Endothelial cell of umbilical vein (primary cell): ENCODE results near the gene SLC7A6OS. TPM values are rescaled to one million over a fixed set of nuclear protein-coding genes. Genes with fewer than 3 reads are reported as not detected.

Source experiments
- BruUV-seq: library from RNA; stranded (reverse); fragments of 400-500 nt; replicated peaks from 2 replicates; lab custom pipeline; 2021; lab: Mats Ljungman, UMichigan
- CTCF ChIA-PET: fragments of 300-600, 350-600 bp; sonication (Branson Sonifier 250); formaldehyde crosslinking; loops from one replicate; lab custom pipeline; 2021; ENCODE audit warnings: antibody characterized with exemption, inconsistent platforms; lab: Charles Lee
- POLR2A ChIA-PET: fragments of 300-600, 350-600 bp; sonication (Branson Sonifier 250); formaldehyde crosslinking; loops from one replicate; lab custom pipeline; 2021; ENCODE audit warnings: antibody characterized with exemption, inconsistent platforms; lab: Charles Lee
- DNase-seq: peaks from one replicate; pipeline ENCODE4 v3.0.0-alpha.2; 2011; ENCODE audit warnings: low read depth, low spot score
- FAIRE-seq: peaks from 2 replicates; lab custom pipeline; 2011; peaks lifted over from hg19 to GRCh38; lab: Jason Lieb, UNC
- H2AFZ ChIP-seq: 2 replicates; pipeline ENCODE4 v1.6.0; 2012; ENCODE audit warnings: low read depth, low read length, control low read depth, inconsistent platforms
- H3K27ac ChIP-seq: 2 replicates; pipeline ENCODE4 v1.5.1; 2011; ENCODE audit warnings: low read depth, mild to moderate bottlenecking, control low read depth, low read length, moderate library complexity; ENCODE audit not compliant: insufficient read depth
- H3K27me3 ChIP-seq, 2 experiments: 2 replicates each; pipeline versions ENCODE4 v1.6.0 to v1.6.1; 2011; ENCODE audit warnings: low read length in 2 of 2, mixed read lengths in 1 of 2; ENCODE audit not compliant: control insufficient read depth in 2 of 2, insufficient read depth in 2 of 2
- H3K36me3 ChIP-seq, 2 experiments: 2 replicates in 1 of 2; 3 replicates in 1 of 2; pipeline ENCODE4 v1.5.1; 2011; ENCODE audit warnings: low read length in 2 of 2, mild to moderate bottlenecking in 1 of 2, moderate library complexity in 1 of 2; ENCODE audit not compliant: control insufficient read depth in 2 of 2, insufficient read depth in 2 of 2; ENCODE audit errors: extremely low read depth in 1 of 2
- H3K4me1 ChIP-seq: 3 replicates; pipeline ENCODE4 v1.5.1; 2011; ENCODE audit warnings: mild to moderate bottlenecking, low read length; ENCODE audit not compliant: control insufficient read depth, insufficient read depth; ENCODE audit errors: extremely low read depth
- H3K4me2 ChIP-seq: 2 replicates; pipeline ENCODE4 v1.6.1; 2011; ENCODE audit warnings: low read length, control low read depth, mixed read lengths; ENCODE audit not compliant: insufficient read depth
- H3K4me3 ChIP-seq, 3 experiments: fragments of 200-600 bp in 1 of 3; sonication (generic), shearing (Covaris generic) in 1 of 3; replicated peaks in 1 of 3; 2 replicates each; pipeline ENCODE4 v1.5.1; 2011 to 2016; ENCODE audit warnings: control low read depth in 3 of 3, low read length in 3 of 3, mild to moderate bottlenecking in 2 of 3, inconsistent platforms in 1 of 3, low read depth in 1 of 3, moderate library complexity in 1 of 3; ENCODE audit not compliant: insufficient read depth in 1 of 3
- H3K79me2 ChIP-seq: 2 replicates; pipeline ENCODE4 v1.6.0; 2012; ENCODE audit warnings: low read length, inconsistent platforms; ENCODE audit not compliant: control insufficient read depth, insufficient read depth
- H3K9ac ChIP-seq: replicated peaks from 2 replicates; pipeline ENCODE3; 2011; ENCODE audit warnings: low read length, control low read depth; ENCODE audit not compliant: insufficient read depth; ENCODE audit errors: extremely low read depth
- H3K9me1 ChIP-seq: replicated peaks from 3 replicates; pipeline ENCODE4 v1.6.0; 2011; ENCODE audit warnings: mild to moderate bottlenecking, low read length; ENCODE audit not compliant: control insufficient read depth, insufficient read depth; ENCODE audit errors: extremely low read depth
- H3K9me3 ChIP-seq: replicated peaks from 2 replicates; pipeline ENCODE4 v1.5.1; 2012; ENCODE audit warnings: low read length, inconsistent platforms; ENCODE audit not compliant: control insufficient read depth, insufficient read depth
- H4K20me1 ChIP-seq: replicated peaks from 2 replicates; pipeline ENCODE3; 2011; ENCODE audit warnings: mild to moderate bottlenecking, low read length; ENCODE audit not compliant: control insufficient read depth, insufficient read depth; ENCODE audit errors: extremely low read depth
- EZH2 ChIP-seq: IDR thresholded peaks from 2 replicates; pipeline ENCODE4 v1.6.1; 2012; ENCODE audit warnings: borderline replicate concordance, low read depth, mild to moderate bottlenecking, moderate library complexity, low read length, inconsistent platforms; ENCODE audit not compliant: severe bottlenecking
- FOS ChIP-seq: IDR thresholded peaks from 2 replicates; pipeline ENCODE4 v1.6.1; 2011; ENCODE audit warnings: mild to moderate bottlenecking, low read length, moderate library complexity, borderline replicate concordance; ENCODE audit not compliant: insufficient read depth
- GATA2 ChIP-seq: IDR thresholded peaks from 2 replicates; pipeline ENCODE4 v1.7.0; 2011; ENCODE audit warnings: low read depth, mild to moderate bottlenecking, moderate library complexity, mixed read lengths, low read length; ENCODE audit not compliant: insufficient read length, insufficient read depth
- POLR2A ChIP-seq: IDR thresholded peaks from 2 replicates; pipeline ENCODE4 v1.6.1; 2012; ENCODE audit warnings: low read depth, mild to moderate bottlenecking, control low read depth, low read length
- POLR2AphosphoS5 ChIP-seq: IDR thresholded peaks from 2 replicates; pipeline ENCODE4 v1.6.1; 2012; ENCODE audit warnings: low read depth, mild to moderate bottlenecking, control low read depth, low read length, moderate library complexity; ENCODE audit not compliant: insufficient read depth
- dilution Hi-C: fragments of 300-500 bp; cut with MboI; formaldehyde crosslinking; loops from one replicate; pipeline ENCODE4 v1.15.0; 2019; ENCODE audit warnings: low sequenced_read_pairs; ENCODE audit not compliant: extremely low pct_ligation_motif_present
- intact Hi-C: fragments of 100-400 bp; cut with micrococcal nuclease; formaldehyde crosslinking; loops from one replicate; pipeline ENCODE4 v1.10.0; 2022
- polyA plus RNA-seq, 4 experiments: library from polyadenylated mRNA; depleted of rRNA in 3 of 4; stranded (reverse) in 3 of 4; unstranded in 1 of 4; fragments of >200 nt; gene quantifications; 2 replicates each; pipeline versions ENCODE4 v1.2.1 to v1.2.3, GENCODE V29; 2011 to 2012; ENCODE audit warnings: missing spikeins in 1 of 4
- total RNA-seq: library from RNA; stranded (reverse); gene quantifications from 2 replicates; pipeline ENCODE4 v1.2.3, GENCODE V29; 2021
- TF ChIP-seq, protein P1 (sequence below), 2 donors: IDR thresholded peaks; 1 replicate in 1 of 2; 2 replicates in 1 of 2; pipeline ENCODE4 v1.5.1; 2011; ENCODE audit warnings: low read length in 2 of 2, mild to moderate bottlenecking in 2 of 2, moderate library complexity in 2 of 2, control low read depth in 1 of 2, inconsistent platforms in 1 of 2, low read depth in 1 of 2; ENCODE audit not compliant: insufficient read depth in 1 of 2; ENCODE audit errors: extremely low read depth in 1 of 2

SLC7A6OS gene
- total and polyA plus RNA-seq, 2 donors (not counting 3 experiments of a cell fraction or from before 2014, with no cell fraction given) = 8.3 to 22.9 TPM

DNA sequence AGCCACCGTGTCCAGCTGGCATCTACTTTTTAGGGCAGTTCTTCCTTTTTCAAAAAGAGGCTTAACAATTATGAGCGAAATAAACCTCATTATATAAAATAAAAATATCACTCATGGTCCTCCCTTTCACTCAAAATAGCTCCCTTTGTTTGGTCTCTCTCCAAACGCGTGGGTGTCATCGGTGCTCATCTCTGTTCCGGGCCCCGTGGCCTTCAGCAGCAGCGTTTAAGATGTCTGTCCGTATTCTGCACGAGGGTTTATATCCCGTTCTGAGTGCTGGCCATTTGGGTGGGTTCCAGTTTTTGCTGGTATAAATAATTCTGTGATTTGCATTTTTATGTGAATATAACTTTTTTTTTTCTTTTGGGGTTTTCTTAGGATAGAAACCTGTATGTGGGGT is 33.5 kb upstream of the SLC7A6OS start:
- FAIRE-seq = no peak
- no peak for DNase-seq
- Histone ChIP-seq H3K4me2 (no peak overlapping the region), H4K20me1 (no peaks in the 10 kb centered on the region), H3K4me1 (no peaks in the 10 kb centered on the region), H3K79me2 (no peaks in the 10 kb centered on the region), H3K27ac (no peak overlapping the region), H3K9me3 (no peaks in the 10 kb centered on the region), H3K9me1 (no peaks in the 10 kb centered on the region), H3K27me3 (no peaks in the 10 kb centered on the region), H3K9ac (no peak overlapping the region), H2AFZ (no peak overlapping the region), H3K36me3 (peaks cover 9 to 48% of the 10 kb centered on the region in 2 experiments), H3K4me3 (no peak overlapping the region)
- dilution Hi-C loops (no loop called here), intact Hi-C loops (no loop called here)
- TF ChIP-seq GATA2 (no peak), POLR2A (no peak), EZH2 (no peak)
- no TSS peak for BruUV-seq
- CTCF ChIA-PET = interaction anchor here (1.4 kb wide), 1 partner anchor 82 kb away, joined by 4 read pairs; no protein-coding TSS in a partner anchor
- POLR2A ChIA-PET = no interaction called here

DNA sequence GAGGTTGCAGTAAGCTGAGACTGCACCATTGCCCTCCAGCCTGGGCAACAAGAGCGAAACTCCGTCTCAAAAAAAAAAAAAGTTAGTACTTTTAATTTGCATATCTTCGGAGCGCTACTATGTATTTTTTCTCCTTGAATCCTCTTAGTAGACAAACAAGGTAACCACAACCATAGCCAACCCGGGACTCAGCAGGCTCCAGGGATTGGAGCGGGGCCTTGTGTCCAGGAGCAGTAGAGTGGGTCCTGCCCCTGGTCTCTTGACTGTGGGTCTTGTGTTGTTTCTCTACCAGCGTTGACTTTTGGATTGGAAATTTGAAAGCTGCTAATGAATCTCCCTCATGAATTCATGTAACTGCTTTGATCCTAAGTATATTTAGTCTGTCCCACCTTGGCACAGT is 32.4 kb upstream of the SLC7A6OS start:
- CTCF ChIA-PET = no interaction called here

More for the DNA sequence above, 32.4 kb upstream of the SLC7A6OS start:
- no peaks in the 10 kb centered on the region for H3K9me1 ChIP-seq
- DNase-seq = no peak
- no peaks in the 10 kb centered on the region for H3K27me3 ChIP-seq
- H3K4me2 ChIP-seq = no peak overlapping the region
- no peak overlapping the region for H3K9ac ChIP-seq
- H3K4me3 ChIP-seq = no peak overlapping the region
- peaks cover 9 to 49% of the 10 kb centered on the region in 2 experiments for H3K36me3 ChIP-seq
- H3K79me2 ChIP-seq = no peaks in the 10 kb centered on the region
- H3K27ac ChIP-seq = no peak overlapping the region
- no peaks in the 10 kb centered on the region for H3K9me3 ChIP-seq
- H3K4me1 ChIP-seq = no peaks in the 10 kb centered on the region
- POLR2A ChIA-PET = no interaction called here
- dilution Hi-C loops (no loop called here), intact Hi-C loops (no loop called here)
- BruUV-seq = no TSS peak
- FAIRE-seq = no peak
- TF ChIP-seq FOS = no peak
- no peak for TF ChIP-seq POLR2A
- no peak for TF ChIP-seq POLR2AphosphoS5
- TF ChIP-seq, protein P1, sequence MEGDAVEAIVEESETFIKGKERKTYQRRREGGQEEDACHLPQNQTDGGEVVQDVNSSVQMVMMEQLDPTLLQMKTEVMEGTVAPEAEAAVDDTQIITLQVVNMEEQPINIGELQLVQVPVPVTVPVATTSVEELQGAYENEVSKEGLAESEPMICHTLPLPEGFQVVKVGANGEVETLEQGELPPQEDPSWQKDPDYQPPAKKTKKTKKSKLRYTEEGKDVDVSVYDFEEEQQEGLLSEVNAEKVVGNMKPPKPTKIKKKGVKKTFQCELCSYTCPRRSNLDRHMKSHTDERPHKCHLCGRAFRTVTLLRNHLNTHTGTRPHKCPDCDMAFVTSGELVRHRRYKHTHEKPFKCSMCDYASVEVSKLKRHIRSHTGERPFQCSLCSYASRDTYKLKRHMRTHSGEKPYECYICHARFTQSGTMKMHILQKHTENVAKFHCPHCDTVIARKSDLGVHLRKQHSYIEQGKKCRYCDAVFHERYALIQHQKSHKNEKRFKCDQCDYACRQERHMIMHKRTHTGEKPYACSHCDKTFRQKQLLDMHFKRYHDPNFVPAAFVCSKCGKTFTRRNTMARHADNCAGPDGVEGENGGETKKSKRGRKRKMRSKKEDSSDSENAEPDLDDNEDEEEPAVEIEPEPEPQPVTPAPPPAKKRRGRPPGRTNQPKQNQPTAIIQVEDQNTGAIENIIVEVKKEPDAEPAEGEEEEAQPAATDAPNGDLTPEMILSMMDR (IDR thresholded peaks at IDR 0.05; ENCODE audit: extremely low read depth in 1 of 2, insufficient read depth in 1 of 2, low read depth in 1 of 2, low read length in 2 of 2) = no peak
- no peak overlapping the region for H2AFZ ChIP-seq
- H4K20me1 ChIP-seq = no peaks in the 10 kb centered on the region
